Measurements from ENCODE around the gene ARMC7.
A peak's percentile ranks its signal among the peaks of the same experiment; 100 is the strongest.
"Not testable (repeated sequence)": the region's sequence is repeated elsewhere in the genome, so short reads cannot be mapped to it uniquely, and the experiment has no call there.

The ARMC7 gene

DNA sequence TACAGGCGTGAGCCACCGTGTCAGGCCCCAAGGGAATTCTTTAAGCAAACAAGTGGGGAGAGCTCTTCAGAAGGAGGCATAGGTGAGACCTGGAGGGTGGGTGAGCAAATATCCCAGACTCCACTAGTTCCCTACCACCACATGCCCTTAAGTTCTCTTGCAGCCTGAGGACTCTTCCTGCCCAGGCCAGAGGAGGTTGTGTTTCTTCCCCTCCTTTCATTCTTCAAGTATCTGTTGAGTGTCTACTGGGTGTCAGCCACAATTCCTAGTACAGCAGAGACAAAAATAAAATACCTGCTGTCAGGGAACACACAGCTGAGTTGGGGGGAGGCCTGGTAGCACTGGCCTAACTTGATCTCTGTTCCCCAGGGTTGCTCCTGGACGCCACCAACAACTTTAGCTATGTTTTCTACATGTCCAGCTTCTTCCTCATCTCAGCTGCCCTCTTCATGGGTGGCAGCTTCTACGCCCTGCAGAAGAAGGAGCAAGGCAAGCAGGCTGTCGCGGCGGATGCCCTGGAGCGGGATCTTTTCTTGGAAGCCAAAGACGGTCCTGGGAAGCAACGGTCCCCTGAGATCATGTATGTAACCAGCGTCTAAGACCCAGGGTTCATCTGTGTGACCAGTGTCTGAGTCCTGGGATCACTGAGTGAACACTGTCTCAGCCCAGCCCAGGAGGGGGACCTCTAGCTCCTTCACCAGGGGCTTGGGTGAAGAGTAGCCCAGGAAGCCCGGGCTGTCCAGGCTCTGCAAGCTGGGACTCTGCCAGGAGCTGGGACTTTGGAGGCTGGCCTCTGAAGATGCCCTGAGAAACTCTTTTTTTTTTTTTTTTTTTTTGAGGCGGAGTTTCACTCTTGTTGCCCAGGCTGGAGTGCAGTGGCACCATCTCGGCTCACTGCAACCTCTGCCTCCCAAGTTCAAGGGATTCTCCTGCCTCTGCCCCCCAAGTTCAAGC, 5.9 kb upstream of the ARMC7 start:
- no peak for DNase-seq

DNA sequence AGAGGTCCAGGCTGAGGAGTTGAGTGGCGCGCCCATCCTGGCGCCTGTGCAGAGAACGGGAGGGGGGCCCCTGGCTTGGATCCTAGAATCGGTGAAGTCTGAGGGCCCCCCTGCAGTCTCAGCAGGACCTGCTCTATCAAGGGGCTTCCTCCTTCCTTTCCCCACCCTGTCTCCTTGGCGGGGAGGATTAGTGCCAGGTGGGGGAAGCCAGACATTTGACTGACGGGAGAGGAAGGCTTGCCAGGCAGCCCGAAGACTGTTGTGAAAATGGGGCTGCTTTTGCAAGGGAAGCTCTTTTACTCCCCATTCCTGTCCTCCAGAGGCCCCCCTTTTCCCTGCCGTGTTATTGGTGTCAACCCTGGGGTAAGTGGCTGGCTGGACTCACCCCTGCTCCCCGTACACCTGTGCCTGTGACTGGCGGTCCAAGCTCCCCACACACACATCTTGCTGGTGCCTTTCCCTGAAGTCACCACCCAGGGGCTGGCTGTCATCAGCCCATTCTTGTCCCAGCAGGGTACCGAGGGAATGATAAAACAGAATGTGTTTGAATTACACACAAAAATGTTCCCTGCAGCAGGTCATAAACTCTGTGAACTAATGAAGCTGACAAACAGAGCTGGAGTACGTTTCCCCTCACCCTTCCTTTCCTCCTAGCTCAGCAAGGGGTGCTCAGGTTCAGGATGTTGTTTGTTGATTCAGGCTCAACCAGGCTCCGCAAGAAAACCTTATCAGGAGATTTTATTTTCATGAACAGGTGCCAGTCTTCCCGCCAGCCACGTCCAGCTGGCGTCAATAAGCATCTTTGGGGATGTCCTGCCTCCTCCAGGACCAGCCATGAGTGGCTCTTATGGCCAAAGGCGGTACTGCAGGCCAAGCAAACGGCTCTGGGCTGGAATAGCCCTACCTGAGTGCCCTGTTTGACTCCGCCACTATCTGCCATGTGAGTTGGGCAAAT, 4.4 kb upstream of the ARMC7 start:
- peak; percentile 19 for DNase-seq

DNA sequence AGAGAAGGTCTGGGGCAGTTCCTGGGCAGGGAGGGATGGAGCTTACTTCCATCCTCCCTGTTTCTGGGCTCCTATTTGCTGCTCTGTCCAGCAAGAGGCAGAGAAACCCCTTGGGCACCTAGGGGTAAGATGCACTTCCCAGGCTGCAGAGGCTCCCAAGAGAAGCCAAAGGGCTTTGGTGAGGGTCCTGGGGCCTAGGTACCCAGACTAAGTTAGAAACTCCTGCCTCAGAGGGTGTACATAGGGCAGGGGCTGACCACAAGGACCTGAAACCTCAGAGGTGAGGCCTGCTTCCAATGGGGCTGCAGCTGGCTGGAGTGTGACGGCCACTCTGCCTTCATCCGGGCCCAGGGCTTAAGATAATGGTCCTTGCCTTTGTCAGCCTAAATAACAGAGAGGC, 1.6 kb upstream of the ARMC7 start:
- no peak for DNase-seq

DNA sequence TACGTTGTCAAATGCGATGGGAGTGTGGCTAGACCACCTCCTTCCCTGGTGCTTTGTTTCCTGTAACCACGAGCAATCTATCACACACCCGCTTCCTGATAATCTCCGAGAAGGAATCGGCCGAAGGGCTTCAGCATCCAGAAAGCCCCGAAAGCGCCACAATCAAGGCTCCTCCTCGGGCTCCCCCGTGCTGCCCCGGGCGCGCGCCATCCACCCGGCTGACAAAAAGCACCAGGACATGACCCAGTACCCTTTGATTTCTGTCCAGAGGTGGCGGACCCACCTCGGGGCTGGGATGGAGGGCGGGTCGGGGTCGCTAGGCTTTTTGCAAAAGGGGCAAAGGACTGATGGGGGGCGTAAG, 743 bp upstream of the ARMC7 start:
- no peak for DNase-seq

DNA sequence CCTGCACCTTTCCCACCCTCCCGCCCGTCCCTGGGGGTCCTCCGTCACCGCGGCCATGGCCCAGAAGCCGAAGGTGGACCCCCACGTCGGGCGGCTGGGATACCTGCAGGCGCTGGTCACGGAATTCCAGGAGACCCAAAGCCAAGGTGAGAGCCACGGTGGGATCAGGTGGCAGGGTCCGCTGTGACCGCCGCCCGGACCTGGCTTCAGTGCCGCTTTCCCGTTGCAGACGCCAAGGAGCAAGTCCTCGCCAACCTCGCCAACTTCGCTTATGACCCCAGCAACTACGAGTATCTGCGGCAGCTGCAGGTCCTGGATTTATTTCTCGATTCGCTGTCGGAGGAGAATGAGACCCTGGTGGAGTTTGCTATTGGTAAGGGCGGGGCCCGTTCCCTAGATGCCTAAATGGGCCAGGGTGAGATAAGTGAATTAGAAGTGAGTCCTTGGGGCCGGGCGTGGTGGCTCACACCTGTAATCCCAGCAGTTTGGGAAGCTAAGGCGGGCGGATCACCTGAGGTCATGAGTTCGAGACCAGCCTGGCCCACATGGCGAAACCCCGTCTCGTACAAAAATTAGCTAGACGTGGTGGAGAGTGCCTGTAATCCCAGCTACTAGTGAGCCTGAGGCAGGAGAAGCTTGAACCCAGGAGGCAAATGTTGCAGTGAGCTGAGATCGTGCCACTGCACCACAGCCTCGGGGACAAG, 617 bp downstream of the ARMC7 start:
- DNase-seq, result no peak

DNA sequence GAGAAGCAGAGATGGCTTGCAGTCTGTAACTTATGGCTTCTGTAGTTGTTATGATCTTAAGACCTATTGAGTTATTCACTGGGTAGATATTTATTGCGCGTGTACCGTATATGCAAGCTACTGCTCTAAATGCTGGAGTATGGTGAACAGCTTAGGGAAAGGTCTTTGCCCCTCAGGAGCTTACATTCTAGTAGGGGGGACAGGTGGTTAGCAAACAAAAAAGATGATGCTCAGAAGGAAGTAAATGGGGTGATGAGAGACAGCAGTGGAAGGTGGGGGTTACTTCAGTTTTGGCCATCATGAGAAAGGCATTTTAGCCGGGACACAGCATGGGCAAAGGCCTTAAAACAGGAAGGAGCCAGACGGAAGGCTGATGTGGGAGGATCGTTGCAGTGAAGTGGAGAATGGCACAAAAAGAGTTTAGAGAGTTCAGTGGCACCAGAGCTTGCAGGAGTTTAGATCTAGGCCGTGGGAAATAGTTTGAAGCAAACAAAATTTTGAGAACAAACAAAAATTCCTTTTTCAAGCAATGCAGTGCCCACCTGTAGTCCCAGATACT, 2.1 kb downstream of the ARMC7 start:
- DNase-seq, result no peak

DNA sequence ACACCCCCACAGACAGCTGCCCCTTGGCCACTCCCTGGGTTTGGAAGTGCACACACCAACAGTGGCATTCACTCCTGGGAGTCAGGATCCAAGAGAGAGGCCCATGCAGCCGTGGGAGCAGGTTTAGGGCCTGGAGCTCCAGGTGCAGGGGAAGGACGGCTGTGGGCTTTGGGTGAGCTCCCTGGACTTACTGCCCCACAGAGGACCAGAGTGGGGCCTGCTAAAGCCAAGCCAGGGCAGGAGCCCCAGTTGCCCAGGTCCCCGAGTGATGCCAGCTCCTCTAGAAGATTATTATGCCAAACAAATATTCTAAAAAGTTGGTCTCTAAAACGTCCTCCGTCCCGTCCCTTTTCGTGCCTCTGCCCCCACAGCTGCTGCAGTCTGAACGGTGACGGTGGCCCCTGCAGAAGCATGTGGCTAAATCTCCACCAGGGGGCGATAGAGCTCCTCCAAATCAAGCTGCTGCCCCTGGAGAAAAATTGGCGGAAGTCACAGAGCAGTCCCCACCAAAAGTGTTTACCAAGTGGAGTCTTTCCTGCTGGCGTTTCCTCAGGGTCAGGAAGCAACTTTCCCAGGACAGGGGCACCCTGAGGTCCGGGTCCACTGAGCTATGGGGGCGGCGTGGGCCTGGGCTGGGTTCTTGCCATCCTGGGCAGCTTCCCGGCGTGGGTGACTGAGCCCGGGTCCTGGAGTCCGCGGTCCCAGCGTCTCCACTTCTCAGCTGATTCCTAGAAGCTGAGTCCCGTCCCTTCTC, 4.2 kb downstream of the ARMC7 start:
- peak; percentile 90 for DNase-seq

DNA sequence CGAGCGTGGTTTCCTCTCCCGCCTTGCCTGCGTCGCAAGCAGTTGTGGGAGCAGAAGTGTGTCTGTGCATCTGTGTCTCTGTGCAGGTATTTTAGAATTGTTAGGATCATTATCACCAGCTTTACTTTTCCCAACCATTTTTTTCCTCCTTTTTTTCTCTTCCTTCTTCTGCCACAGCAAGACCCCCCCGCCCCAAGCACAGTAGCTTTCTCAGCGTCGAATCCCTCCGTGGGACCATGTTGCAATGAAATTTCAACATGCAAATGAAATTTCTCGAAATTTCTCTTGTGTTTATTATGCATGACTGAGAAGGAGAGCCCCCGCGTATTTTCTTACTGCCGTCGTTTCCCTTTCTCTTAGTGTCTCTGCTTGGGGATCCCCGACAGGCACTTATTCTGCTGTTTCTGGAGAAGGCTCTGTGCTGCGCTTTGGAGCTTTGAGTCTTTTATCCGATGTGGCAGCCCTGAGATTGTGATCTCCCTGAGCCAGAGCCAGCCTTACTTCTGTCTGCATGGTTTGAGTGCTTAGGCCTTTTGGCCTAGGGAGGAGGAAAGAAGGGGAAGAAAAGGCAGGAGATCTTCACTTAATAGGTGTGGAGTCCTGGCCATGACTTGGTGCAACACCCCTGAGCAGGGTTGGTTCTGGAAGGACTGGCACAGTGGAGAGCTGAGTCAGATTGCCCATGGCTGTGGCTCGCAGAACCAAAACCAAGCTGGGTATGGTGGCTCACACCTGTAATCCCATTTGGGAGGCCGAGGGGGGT, 5.0 kb downstream of the ARMC7 start:
- peak; percentile 16 for DNase-seq

DNA sequence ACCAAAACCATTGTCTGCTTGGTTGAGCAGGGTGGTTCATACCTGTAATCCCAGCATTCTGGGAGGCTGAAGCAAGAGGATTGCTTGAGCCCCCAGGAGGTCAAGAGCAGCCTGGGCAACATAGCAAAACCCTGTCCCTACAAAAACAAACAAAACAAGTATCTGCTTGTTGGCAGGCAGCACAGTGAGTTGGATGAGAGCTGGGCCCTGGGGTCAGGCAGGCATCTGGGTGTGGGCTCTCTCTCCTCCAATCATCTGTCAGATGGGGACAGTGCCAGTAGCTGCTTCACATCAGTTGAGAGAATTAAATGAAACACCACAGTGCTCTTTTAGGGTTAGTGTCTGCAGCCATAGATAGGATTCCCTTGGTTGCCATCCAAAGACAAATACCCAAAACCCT, 5.8 kb downstream of the ARMC7 start:
- DNase-seq, result no peak

DNA sequence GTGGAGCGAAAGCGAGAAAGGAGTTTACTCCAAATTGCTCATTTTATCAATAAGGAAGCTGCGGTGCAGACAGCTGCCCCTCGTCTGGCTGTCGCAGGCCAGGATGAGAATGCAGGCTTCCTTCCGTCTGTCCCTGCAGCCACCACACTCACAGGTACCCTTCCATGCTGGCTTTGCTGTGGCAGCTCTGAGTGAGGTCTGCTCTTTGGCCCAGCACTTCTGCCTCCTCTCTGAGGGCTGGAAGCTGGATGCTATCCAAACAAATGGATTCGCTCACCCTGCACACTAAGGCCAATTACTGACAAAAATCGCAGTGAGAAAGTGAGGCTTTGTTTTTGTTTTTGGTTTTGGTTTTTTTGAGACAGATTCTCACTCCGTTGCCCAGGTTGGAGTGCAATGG, 7.0 kb downstream of the ARMC7 start:
- DNase-seq, result no peak

DNA sequence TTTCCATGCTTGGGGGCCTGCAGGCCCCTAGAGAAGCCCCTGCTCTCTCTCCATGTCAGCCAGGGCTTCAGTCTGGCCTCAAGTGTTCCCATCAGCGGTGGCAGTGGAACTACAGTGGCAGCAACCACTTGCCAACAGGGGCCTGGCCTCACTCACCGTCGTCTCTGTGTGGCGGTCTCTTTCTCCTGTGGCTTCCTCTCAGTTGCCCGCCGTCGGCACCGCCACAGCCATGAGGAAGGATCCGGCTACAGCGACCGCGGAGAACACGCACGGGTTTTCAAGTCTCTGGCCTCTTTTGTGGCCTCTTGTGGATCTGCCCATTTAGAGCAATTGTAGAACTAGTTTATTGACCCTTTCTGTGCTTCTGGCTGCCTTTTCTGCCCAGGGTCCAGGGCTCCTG, 8.5 kb downstream of the ARMC7 start:
- DNase-seq, result no peak

DNA sequence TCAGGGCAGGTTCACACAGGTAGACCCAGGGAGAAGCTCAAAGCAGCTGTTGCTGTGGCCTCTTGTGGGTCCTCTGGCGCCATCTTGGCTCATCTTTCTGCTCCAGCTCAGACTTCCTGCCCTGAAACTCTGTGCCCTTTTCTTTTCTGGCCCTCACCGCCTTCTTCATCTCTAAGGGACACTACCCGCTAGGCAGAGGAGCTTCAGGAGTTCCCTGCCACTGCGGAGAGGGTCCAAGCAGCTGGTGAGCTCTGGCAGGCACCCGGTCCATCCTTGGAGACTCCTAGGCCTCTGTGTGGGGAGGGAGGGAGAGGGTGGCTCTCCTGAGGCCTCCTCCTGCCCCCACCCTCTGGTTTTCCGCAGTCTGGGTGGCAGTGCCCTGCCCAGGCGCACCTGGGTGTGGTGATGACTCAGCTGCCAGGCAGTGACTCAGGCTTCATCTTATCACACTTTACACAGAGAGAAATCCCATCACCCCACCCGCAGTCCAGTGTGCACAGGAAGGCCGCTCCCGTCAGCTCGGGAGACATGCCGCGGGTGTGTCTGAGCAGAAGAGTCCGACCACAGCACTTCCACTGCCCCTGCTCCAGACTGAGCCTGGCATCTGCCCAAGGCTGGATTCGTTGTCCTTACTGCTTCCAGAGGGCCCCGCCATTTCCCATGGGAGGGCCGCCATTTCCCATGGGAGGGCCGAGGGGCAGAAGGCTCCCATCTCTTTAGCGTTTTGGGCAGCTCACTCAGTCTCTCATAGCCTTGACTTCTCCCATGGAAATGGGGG, 14.5 kb downstream of the ARMC7 start:
- peak; percentile 74 for DNase-seq

DNA sequence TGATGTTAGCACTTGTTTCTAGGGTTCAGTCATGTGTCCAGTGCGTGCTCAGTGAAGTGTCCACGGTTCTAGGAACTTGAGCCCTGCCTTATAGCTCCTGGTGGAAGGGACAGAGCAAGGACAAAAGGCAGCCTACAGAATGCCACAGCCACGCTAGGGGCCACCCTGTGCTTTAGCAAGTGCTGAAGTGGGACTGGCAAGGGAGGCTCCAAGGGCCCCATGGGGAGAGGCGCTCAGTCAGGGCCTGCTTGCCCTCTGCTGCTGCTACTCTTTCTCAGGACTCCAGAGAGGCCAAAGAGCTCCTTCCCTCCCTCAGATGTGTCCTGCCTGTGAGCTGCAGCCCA, 15.0 kb downstream of the ARMC7 start:
- no peak for DNase-seq

DNA sequence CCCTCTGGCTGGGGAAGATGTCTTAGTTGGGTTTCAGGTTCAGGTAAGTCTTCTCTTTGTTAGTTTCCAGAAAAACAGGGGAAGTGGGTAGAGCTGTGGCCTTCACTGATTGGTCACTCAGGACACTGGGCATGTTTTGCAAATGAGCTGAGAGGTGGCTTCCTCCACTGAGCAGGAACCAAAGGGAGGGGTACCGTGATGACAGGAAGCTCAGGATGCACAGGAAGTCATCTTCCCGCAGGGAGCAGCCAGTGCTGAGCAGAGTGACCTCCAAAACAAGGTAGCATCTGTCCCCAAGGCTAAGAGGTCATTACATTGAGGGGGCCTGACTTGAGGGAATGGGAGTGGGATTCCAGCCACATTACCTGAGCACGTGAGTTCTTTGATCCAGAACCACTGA, 16.2 kb downstream of the ARMC7 start:
- DNase-seq, result no peak

DNA sequence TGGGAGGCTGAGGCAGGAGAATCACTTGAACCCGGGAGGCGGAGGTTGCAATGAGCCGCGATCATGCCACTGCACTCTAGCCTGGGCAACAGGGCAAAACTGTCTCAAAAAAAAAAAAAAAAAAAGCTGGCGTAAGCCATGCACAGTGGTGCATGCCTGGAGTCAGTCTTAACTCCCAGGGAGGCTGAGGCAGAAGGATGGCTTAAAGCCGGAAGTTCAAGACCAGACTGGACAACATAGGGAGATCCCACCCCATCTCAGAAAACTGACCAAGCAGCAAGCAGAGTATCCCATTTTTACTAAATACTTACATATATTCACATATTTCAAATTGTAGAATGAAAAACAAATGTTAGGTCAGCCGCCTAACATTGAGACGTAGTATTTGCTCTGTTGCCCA, 17.2 kb downstream of the ARMC7 start:
- no peak for DNase-seq

DNA sequence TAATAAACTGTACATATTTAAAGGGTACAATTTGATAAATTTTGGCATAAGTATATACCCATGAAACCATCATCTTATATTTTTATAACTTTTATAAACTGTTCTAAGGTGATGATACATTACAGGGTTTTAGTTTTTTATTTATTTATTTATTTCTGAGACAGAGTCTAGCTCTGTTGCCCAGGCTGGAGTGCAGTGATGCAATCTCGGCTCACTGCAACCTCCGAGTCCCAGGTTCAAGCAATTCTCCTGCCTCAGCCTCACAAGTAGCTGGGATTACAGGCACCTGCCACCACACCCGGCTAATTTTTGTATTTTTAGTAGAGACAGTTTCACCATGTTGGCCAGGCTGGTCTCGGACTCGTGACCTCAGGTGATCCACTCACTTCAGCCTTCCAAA, 18.2 kb downstream of the ARMC7 start:
- not testable (repeated sequence) for DNase-seq

DNA sequence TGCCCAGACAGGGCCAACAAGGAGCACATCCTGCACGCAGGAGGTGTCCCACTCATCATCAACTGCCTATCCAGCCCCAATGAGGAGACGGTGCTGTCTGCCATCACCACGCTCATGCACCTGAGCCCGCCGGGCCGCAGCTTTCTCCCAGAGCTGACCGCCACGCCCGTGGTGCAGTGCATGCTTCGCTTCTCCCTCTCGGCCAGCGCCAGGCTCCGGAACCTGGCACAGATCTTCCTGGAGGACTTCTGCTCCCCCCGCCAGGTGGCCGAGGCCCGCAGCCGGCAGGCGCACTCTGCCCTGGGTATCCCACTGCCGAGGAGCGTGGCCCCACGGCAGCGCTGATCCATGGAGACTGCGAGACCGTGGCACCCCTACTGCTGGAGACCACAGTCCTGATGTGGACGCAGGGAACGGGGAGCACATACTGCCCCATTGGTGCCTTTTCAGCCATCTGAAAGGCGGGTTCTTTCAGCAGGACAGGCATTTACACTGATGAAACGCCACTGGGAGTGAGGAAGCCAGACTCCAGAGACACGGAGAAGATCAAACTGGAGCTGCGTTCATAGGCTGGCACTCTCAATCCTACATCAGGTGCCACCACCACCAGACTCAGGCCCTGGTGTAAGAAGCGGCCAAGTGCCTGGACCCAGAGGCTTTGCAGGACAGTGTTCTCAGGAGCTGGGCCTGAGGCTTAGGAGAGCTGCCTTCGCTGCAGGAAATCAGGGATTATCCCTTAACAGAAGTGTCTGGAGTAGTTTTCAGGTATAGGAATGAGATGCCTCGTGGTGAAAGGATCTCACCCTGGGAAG, 19.1 kb downstream of the ARMC7 start:
- no peak for DNase-seq

DNA sequence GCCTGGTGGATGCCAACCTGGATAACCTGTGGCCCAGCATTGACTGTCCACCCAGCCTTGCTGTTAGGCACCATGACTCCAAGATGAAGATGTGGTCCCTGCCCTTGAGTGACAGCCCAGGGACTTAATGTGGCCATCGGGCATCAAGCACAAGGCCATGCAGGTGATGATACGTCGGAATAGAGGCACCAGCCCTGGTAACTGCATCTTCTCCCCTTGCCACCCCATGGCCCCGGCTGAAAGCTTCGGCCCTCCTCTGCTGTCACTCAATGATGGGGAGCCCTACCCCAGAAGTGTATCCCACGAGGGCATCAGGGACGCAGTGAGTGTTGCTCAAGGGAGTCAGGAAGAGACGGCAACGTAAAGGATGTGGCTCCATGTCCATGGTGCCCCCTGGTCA, 19.8 kb downstream of the ARMC7 start:
- DNase-seq, result no peak

DNA sequence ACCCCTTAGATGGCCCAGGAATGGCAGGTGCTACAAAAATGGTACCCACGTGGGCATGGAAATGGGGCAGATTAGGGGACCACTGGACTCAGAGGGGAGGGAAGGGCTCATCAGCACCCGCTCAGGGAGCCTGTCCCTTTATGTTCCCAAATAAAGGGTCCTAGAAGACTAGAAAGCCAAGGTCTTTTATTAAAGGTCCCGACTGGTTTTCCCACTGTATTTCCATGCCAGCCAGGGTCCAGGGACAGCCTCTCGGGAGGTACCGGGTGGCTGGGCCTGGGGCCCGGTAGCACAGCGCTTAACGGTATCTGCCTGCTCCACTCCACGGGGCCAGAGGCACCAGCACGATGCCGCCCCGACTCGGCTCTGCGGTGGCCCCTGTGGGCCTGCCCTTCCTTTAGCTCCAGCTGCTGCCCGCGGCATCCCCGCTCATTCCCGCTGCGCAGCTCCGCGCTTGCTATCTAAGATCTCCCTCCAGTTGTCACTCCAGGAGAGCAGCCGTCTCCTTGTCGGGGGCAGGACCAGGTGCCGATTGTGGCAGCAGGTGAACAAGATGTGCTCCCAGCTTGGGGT, 20.4 kb downstream of the ARMC7 start:
- DNase-seq, result no peak
